ENCODE data around the gene FAF1.

Gene FAF1

DNA sequence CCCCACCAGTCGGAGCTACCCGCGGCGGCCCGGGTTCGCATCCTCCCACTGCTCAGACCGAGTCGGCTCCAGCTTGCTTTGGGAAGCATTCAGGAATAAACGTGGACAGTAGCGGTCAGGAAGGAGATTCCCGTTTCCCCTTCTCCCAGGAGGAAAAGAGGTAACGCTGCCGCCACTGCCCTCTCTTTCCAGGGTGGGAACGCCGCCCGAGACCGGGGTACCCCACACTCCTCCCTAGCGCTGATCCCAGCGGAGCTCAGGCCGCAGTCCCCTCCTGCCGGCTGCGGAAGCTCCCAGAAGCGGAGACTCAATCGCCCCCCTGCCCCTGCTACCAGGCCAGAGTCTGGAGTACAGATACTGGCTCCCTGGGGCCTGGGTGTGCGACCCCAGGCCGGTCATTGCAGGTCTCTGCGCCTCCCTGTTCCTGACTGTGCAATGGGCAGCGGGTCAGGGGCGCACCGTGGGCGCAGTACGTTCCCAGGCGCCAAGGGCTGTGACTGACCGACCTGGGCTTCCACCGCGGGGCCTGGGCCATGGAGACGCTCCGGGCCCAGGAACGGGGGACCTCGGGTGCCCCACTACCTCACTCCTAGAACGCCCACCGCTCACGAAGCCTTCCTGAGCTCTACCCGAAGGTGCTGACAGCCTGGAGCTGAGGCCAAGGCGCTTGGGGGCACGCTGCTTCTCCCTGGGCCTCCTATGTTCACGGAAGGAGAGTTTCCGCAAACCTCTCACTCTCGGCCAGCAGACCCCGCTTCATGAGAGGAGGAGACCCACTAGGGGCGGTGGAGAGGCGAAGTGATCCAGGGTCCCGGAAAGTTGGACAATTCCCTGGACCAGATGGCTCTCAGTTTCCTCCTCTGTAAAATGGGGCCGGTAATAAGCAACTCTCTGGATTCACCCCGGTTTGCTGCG, 544.6 kb downstream of the FAF1 start:
- no peak for DNase-seq (ENCODE audit: low spot score)

- no peak for DNase-seq (ENCODE audit: low spot score)
Observed at GRCh38 chr1:50414853-50415234, 545.2 kb downstream of the FAF1 start.

DNA sequence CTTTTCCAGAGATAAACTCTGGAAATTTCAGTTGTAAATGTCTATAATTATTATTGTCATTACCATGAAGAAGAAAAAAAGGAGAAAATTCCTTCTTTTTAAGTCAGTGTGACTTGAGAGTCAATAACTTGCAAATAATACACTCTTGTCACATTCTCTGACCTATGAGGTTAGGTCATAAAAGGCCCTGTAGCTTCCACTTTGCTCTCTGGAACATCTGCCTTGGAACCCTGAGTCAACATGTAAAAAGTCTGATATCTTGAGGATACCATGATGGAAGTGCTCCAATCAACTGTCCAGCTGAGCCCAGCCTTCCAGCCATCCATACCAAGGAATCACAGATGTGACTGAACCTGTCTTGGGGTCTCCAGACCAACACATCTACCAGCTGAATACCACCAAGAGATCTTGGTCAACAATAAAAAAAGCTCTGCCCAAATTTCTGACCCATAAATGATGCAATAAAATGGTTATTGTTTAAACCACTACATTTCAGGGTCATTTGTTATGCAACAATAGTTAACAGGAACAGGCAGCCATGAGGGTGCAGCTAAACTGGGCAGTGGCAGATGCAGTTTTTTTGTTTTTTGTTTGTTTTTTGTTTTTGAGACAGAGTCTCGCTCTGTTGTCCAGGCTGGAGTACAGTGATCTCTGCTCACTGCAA, 547.1 kb downstream of the FAF1 start:
- DNase-seq (ENCODE audit: low spot score) = no peak

GRCh38 chr1:50405814-50406213, 554.3 kb downstream of the FAF1 start:
- DNase-seq (ENCODE audit: low spot score) = no peak

DNA sequence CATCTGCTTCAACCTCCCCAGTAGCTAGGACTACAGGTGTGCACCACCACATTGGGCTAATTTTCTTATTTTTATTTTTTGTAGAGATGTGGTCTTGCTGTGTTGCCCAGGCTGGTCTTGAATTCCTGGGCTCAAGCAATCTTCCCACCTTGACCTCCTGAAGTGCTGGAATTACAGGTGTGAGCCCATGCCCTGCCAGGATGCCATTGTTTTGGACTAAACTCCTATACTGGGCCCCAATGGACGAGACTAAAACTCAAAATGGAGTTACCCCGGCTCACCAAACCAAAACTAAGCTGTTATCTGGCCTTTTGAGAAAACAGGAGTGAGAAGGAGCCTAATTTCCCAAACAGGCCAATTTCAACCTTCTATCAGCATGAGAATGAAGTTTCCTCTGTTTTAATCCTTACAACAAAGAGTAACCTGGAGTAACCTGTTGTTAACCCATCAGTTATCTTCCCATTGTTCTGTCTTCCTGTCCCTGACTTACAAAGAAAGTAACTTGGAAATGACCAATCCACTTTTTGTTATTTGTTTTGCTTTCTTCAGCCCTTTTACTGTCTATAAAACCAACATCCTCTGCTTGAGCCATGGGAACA, 566.4 kb downstream of the FAF1 start:
- DNase-seq (ENCODE audit: low spot score) = no peak

All from left forelimb (tissue), 1 donor.